Measurements from ENCODE around the gene DNTTIP2. TPM values are rescaled to one million over a fixed set of nuclear protein-coding genes. Genes with fewer than 3 reads are reported as not detected.

The DNTTIP2 gene
- total and polyA plus RNA-seq, 9 of the 15 experiments (the other 6 are each of a cell fraction or from before 2014, with no cell fraction given) = 50.4 to 138 (median 97.0) TPM

DNA sequence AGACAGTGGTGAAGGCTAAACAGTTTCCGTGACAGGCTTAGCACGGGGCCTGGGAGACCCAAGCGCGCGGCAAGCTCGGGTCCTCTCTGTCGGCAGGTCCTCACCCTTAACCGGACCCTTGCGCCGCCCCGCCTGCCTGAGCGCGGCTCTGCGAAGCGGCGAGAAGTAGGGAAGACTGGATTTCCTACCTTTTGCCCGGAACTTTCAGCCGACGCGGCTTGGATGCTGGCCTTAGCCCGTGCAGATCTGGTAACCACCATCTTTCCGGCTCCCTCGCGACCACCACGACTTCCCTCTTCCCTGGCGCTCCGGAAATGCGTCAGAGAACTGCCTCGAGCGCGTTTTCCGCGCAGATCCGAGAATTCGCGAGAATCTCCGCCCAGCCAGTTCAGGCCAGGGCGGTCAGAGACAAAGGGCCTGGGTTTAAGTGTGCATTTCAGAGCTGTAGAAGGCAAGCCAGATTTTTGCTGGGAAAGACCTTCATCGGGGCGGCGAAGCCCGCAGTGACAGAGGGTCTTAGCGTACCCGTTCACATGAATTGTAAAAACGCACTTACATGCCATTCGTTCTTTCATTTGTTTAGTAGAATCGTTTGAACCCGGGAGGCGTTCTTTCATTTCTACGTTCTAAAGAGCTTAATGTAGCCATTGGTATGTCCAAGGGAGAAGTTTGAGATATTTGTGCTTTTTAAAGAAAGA lies at the start of gene DNTTIP2 (continued):
- TF ChIP-seq, protein P1, sequence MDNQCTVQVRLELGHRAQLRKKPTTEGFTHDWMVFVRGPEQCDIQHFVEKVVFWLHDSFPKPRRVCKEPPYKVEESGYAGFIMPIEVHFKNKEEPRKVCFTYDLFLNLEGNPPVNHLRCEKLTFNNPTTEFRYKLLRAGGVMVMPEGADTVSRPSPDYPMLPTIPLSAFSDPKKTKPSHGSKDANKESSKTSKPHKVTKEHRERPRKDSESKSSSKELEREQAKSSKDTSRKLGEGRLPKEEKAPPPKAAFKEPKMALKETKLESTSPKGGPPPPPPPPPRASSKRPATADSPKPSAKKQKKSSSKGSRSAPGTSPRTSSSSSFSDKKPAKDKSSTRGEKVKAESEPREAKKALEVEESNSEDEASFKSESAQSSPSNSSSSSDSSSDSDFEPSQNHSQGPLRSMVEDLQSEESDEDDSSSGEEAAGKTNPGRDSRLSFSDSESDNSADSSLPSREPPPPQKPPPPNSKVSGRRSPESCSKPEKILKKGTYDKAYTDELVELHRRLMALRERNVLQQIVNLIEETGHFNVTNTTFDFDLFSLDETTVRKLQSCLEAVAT (IDR thresholded peaks at IDR 0.05) = no peak
- TF ChIP-seq, protein P2, sequence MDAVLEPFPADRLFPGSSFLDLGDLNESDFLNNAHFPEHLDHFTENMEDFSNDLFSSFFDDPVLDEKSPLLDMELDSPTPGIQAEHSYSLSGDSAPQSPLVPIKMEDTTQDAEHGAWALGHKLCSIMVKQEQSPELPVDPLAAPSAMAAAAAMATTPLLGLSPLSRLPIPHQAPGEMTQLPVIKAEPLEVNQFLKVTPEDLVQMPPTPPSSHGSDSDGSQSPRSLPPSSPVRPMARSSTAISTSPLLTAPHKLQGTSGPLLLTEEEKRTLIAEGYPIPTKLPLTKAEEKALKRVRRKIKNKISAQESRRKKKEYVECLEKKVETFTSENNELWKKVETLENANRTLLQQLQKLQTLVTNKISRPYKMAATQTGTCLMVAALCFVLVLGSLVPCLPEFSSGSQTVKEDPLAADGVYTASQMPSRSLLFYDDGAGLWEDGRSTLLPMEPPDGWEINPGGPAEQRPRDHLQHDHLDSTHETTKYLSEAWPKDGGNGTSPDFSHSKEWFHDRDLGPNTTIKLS (IDR thresholded peaks at IDR 0.05; ENCODE audit: borderline replicate concordance, low read depth) = peak; percentile 72
- peak; percentile 42; the same call in 1 of the 2 replicates for TF ChIP-seq BHLHE40 (IDR thresholded peaks at IDR 0.05; ENCODE audit: low read length)
- TF ChIP-seq BMI1 (IDR thresholded peaks at IDR 0.05; ENCODE audit: low read length) = peak; percentile 46; the same call in 1 of the 2 replicates
- TF ChIP-seq NFIC (IDR thresholded peaks at IDR 0.05) = peak; percentile 55
- no peak; the same call in 1 of the 2 replicates for TF ChIP-seq NR1H2 (CRISPR knock-in tag; IDR thresholded peaks at IDR 0.05)
- peak in 1 of 2 experiments; percentile 80; a peak in 1 of 4 replicates for TF ChIP-seq SIN3A (IDR thresholded peaks at IDR 0.05; ENCODE audit: borderline replicate concordance in 2 of 2, control insufficient read depth in 1 of 2, low read depth in 2 of 2, low read length in 2 of 2)
- TF ChIP-seq POU5F1 (IDR thresholded peaks at IDR 0.05; ENCODE audit: borderline replicate concordance, low read depth, low read length, partially characterized antibody) = no peak
- TF ChIP-seq, protein P3, sequence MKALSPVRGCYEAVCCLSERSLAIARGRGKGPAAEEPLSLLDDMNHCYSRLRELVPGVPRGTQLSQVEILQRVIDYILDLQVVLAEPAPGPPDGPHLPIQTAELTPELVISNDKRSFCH (CRISPR knock-in tag; IDR thresholded peaks at IDR 0.05) = no peak
- TF ChIP-seq, protein P3 (tag; IDR thresholded peaks at IDR 0.05) = peak; percentile 66; the same call in 1 of the 2 replicates
- 0 out of 2 replicates have a peak, but pooled peaks have one; percentile 45 for TF ChIP-seq HNRNPL (IDR thresholded peaks at IDR 0.05; ENCODE audit: low read depth, low read length)
- TF ChIP-seq CHD1 (IDR thresholded peaks at IDR 0.05; ENCODE audit: low read length) = peak; percentile 48
- TF ChIP-seq GABPB1 (CRISPR knock-in tag; IDR thresholded peaks at IDR 0.05) = peak; percentile 98
- TF ChIP-seq FOXM1 (IDR thresholded peaks at IDR 0.05; ENCODE audit: low read depth) = peak; percentile 22; the same call in 1 of the 2 replicates
- TF ChIP-seq FOXM1 (CRISPR knock-in tag; IDR thresholded peaks at IDR 0.05; ENCODE audit: low read depth) = no peak
- TF ChIP-seq, protein P4, sequence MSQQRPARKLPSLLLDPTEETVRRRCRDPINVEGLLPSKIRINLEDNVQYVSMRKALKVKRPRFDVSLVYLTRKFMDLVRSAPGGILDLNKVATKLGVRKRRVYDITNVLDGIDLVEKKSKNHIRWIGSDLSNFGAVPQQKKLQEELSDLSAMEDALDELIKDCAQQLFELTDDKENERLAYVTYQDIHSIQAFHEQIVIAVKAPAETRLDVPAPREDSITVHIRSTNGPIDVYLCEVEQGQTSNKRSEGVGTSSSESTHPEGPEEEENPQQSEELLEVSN (IDR thresholded peaks at IDR 0.05; ENCODE audit: borderline replicate concordance in 1 of 2, extremely low read depth in 1 of 2, insufficient read depth in 1 of 2, insufficient read length in 1 of 2, low read depth in 1 of 2, low read length in 1 of 2, poor library complexity in 1 of 2, severe bottlenecking in 1 of 2) = peak in 1 of 2 experiments; percentile 78
- peak; percentile 63; the same call in 1 of the 2 replicates for TF ChIP-seq BACH1 (tag; IDR thresholded peaks at IDR 0.05)
- TF ChIP-seq KDM5B (IDR thresholded peaks at IDR 0.05; ENCODE audit: insufficient replicate concordance, low read depth, low read length) = peak; percentile 97
- 0 out of 2 replicates have a peak, but pooled peaks have one; percentile 35 for TF ChIP-seq MXI1 (IDR thresholded peaks at IDR 0.05; ENCODE audit: low read depth, low read length)

Data from K562 (cell line).